Muscle of back (tissue), 13 donors: Measurements from ENCODE around the gene LIG4. TPM values are rescaled to one million over a fixed set of nuclear protein-coding genes. Genes with fewer than 3 reads are reported as not detected.
"Not testable (repeated sequence)": the region's sequence is repeated elsewhere in the genome, so short reads cannot be mapped to it uniquely, and the experiment has no call there.

Source experiments
- DNase-seq, 3 donors: peaks; one replicate each; pipeline versions ENCODE4 v3.0.0 to v3.0.0-alpha.2; 2013
- long read RNA-seq, 9 donors: transcript quantifications; one replicate each; lab custom pipeline, GENCODE V29; 2026
- polyA plus RNA-seq, 10 donors: library from polyadenylated mRNA; unstranded; fragments of 120-200 nt; gene quantifications; one replicate each; pipeline ENCODE4 v1.2.1, GENCODE V29; 2013; ENCODE audit not compliant: insufficient read length in 10 of 10

LIG4 gene
- polyA plus RNA-seq = 10 to 100 TPM in 6 of 10 donors, 1 to 10 TPM in 4; 8.6 to 15.4 (median 12.8) TPM
- long read RNA-seq, donor 1, full-length matches to known transcripts = 4 of 4 reads
- long read RNA-seq, donor 1, partial matches to known transcripts = 0 of 4 reads
- long read RNA-seq, donor 1, other reads (novel, unspliced or antisense) = 0 of 4 reads
- long read RNA-seq, donor 2, full-length matches to known transcripts = 2 of 2 reads
- long read RNA-seq, donor 2, partial matches to known transcripts = 0 of 2 reads
- long read RNA-seq, donor 2, other reads (novel, unspliced or antisense) = 0 of 2 reads
- long read RNA-seq, donor 3 = 0 reads
- long read RNA-seq, donor 4, full-length matches to known transcripts = 2 of 2 reads
- long read RNA-seq, donor 4, partial matches to known transcripts = 0 of 2 reads
- long read RNA-seq, donor 4, other reads (novel, unspliced or antisense) = 0 of 2 reads
- long read RNA-seq, donor 5, full-length matches to known transcripts = 4 of 4 reads
- long read RNA-seq, donor 5, partial matches to known transcripts = 0 of 4 reads
- long read RNA-seq, donor 5, other reads (novel, unspliced or antisense) = 0 of 4 reads
- long read RNA-seq, donor 6, full-length matches to known transcripts = 2 of 11 reads
- long read RNA-seq, donor 6, partial matches to known transcripts = 9 of 11 reads
- long read RNA-seq, donor 6, other reads (novel, unspliced or antisense) = 0 of 11 reads
- long read RNA-seq, donor 7, full-length matches to known transcripts = 2 of 2 reads
- long read RNA-seq, donor 7, partial matches to known transcripts = 0 of 2 reads
- long read RNA-seq, donor 7, other reads (novel, unspliced or antisense) = 0 of 2 reads
- long read RNA-seq, donor 8, full-length matches to known transcripts = 3 of 3 reads
- long read RNA-seq, donor 8, partial matches to known transcripts = 0 of 3 reads
- long read RNA-seq, donor 8, other reads (novel, unspliced or antisense) = 0 of 3 reads
- long read RNA-seq, donor 9, full-length matches to known transcripts = 1 of 1 reads
- long read RNA-seq, donor 9, partial matches to known transcripts = 0 of 1 reads
- long read RNA-seq, donor 9, other reads (novel, unspliced or antisense) = 0 of 1 reads

GRCh38 chr13:108215436-108215835, at the start of gene LIG4:
Gene LIG4 (minus strand): TSS chr13:108215536. CDS start chr13:108211268, 4,268 bp downstream.
- peak; percentile 86 to 96 (median 95) for DNase-seq

GRCh38 chr13:108263621-108264355, 48.5 kb upstream of the LIG4 start:
- DNase-seq = no peak

GRCh38 chr13:108257248-108257647, 41.9 kb upstream of the LIG4 start:
- no peak for DNase-seq

GRCh38 chr13:108249150-108249549, 33.8 kb upstream of the LIG4 start:
- no peak for DNase-seq

- DNase-seq = no peak
Measured at GRCh38 chr13:108230377-108230776, 15.0 kb upstream of the LIG4 start.

DNA sequence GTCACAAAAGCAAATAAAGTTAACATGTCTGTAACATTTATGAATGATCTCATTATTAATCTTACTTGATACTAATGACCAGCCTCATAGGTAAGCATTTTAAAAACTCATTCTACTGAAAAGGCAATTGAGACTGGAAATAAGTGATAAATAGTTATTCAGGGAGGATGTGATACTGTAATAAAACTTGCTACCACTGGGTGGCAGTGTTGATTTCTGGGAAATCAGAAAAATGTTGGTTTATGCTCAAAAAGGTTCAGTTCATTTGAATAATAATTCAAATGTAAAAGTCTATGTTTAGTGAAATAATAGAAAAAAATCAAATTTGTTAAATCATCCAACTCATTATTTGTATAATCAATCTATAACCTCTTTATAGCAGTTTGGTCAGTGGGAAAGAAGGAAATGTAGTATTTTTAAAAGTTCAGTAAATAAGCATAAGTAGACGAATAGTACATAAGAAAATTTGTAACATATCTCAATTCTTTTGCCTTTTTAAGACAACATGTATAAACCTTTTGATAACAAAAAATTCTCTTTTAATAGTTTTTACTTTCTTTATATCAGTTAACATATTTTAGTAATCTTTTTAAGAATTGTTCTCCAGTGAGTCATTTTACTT, 12.4 kb upstream of the LIG4 start:
- DNase-seq = peak; percentile 26 to 62 (median 51)

GRCh38 chr13:108226184-108226583, 10.8 kb upstream of the LIG4 start:
- DNase-seq = no peak

- no peak for DNase-seq
Measured at GRCh38 chr13:108225440-108225839, 10.1 kb upstream of the LIG4 start.

DNA sequence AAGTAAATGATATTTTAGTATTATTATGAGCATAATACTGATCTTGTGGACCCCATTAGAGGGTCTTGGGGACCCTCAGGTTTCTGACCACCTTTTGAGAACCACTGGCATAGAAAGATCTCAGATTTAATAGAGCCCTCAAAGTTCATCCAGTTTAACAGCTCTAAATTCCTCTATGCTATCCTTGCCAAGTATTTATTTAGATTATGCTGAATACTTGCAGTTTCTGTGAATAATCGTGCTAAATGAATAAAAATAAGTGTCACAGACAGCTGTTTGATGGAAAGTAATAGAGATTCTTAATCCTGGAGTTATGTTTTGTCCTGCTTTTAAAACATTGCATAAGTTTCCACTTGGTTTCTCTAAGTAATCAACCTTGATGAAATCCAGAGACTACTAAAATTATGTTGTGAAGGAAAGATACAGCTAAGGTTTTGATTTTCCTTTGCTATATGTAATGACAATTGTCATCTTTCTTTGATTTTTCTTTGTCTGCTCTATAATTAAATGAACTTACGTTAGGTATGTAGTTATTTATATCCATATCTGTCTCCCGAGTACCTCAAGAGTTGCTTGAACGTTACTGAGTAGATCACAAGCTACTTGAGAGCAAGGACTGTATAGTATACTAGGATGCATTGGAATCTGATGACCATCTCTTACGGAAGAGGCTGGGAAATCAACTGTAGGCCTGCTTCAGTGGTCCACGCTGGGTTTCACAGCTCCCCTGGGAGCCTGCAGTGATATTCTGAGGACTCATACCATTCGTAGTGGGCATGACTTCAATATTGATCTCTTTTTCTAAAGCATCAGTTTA, 8.6 kb upstream of the LIG4 start:
- DNase-seq = no peak

GRCh38 chr13:108220041-108220440, 4.7 kb upstream of the LIG4 start:
- DNase-seq = no peak

GRCh38 chr13:108218044-108218974, 3.0 kb upstream of the LIG4 start, which contains the start of gene ABHD13:
Gene ABHD13 (plus strand): TSS chr13:108218392. CDS start chr13:108229219, 10,827 bp downstream.
- DNase-seq = peak; percentile 94 to 98 (median 96)

DNA sequence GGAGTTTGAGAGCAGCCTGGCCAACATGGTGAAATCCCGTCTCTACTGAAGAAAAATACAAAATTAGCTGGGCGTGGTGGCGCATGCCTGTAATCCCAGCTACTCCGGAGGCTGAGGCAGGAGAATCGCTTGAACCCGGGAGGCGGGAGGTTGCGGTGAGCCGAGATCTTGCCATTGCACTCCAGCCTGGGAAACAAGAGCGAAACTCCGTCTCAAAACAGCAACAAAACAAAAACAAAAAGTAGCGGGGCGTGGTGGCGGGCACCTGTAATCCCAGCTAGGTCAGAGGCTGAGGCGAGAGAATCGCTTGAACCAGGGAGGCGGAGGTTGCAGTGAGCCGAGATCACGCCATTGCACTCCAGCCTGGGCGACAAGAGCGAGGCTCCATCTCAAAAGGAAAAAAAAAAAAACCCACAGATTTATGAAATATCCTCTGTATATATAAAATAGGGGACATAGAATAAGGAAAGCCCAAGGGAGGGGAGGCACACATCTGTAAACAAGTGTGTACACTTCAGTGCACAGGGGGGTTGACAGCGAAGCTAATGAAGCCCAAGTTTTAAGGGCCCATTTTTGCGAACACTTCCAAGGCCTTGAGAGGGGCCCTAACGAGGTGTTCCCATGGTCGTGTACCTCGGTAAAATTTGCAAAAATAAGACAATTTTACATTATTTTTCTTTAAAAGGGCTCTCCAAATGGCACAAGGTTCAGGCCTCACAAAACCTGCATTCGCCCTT, 2.1 kb upstream of the LIG4 start:
- DNase-seq = not testable (repeated sequence)

GRCh38 chr13:108214441-108215271, 680 bp downstream of the LIG4 start:
- peak in 1 of 3 donors; percentile 19 for DNase-seq

DNA sequence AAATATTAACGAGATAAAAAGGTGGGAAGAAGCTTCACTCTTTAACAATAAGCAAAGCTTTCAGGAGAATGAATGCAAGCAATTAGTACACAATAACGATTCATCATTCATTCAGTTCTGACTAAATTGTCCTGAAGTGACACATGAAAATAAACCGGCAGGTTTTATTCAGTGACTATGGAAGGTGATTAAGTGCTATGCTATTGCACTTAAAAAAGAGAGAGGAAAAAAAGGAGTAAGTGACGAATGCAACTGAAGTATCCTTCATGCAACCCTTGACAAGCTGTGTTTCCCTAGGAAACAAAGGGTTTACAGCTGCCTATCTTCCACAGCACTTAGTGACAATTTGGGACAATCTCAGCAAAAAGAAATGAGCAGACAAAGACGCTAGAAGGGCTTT, 1.4 kb downstream of the LIG4 start:
- DNase-seq = no peak

- no peak for DNase-seq
Measured at GRCh38 chr13:108212886-108213285, 2.5 kb downstream of the LIG4 start.

DNA sequence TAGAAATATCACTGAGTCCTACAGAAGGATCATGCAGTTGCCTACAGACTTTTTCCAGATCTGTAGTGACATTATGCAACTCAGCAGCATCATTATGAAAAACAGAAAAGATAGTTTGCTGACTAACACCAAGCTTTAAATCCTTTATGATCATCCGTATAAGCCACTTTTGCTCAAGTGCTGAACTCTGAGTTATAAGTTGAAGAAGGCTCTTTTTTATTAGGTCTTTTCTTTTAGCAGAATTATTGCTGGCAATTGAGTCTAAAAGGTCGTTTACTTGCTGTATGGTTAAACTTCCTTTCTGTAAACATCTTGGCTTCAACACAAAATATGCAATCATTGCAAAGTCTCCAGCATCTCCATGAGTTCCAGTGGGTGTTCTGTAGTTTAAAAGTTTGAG, 4.8 kb downstream of the LIG4 start:
- DNase-seq = no peak

- no peak for DNase-seq
Measured at GRCh38 chr13:108200781-108201398, 14.4 kb downstream of the LIG4 start.
